OCI-LY7 (cell line): ENCODE results near the gene ABCC12.

ENCODE experiments used
- EZH2phosphoT487 ChIP-seq: fragments of 200-600 bp; sonication (generic); IDR thresholded peaks from 2 replicates; pipeline ENCODE4 v1.6.1; 2018; ENCODE audit warnings: low read depth, borderline replicate concordance, mild to moderate bottlenecking, mixed run types, antibody characterized with exemption, low read length, moderate library complexity, mixed read lengths
- TF ChIP-seq, protein P1 (sequence below): fragments of 200-600 bp; sonication (generic); conservative IDR thresholded peaks from 2 replicates; pipeline ENCODE4 v1.5.1; 2014; ENCODE audit warnings: mild to moderate bottlenecking, antibody characterized with exemption, low read length, moderate library complexity, mixed read lengths

DNA sequence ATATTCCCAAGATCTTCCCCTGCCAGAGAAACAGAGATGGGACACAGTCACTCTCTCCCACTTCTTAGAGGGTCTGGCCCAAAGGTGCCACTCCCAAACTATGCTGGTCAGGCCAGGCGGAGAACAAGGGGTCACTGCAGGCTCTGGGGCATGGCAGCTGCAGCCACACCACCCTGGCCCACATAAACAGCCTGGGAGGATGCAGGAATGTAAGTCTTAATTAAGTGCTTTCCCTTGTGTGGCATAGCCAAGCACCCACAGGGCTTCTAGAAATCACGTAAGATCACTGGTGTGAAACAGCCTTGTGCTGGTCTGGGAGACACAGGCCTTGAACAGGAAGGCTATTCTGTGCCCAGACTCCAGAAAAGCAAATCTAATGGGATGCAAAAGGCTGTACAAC is 31.5 kb downstream of the ABCC12 start:
- TF ChIP-seq, protein P1, sequence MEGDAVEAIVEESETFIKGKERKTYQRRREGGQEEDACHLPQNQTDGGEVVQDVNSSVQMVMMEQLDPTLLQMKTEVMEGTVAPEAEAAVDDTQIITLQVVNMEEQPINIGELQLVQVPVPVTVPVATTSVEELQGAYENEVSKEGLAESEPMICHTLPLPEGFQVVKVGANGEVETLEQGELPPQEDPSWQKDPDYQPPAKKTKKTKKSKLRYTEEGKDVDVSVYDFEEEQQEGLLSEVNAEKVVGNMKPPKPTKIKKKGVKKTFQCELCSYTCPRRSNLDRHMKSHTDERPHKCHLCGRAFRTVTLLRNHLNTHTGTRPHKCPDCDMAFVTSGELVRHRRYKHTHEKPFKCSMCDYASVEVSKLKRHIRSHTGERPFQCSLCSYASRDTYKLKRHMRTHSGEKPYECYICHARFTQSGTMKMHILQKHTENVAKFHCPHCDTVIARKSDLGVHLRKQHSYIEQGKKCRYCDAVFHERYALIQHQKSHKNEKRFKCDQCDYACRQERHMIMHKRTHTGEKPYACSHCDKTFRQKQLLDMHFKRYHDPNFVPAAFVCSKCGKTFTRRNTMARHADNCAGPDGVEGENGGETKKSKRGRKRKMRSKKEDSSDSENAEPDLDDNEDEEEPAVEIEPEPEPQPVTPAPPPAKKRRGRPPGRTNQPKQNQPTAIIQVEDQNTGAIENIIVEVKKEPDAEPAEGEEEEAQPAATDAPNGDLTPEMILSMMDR: no peak
- TF ChIP-seq EZH2phosphoT487: no peak
